ENCODE data around the gene SPRN. TPM values are rescaled to one million over a fixed set of nuclear protein-coding genes. Genes with fewer than 3 reads are reported as not detected.
"Not testable (repeated sequence)": the region's sequence is repeated elsewhere in the genome, so short reads cannot be mapped to it uniquely, and the experiment has no call there.

The SPRN gene
- total RNA-seq, 6 donors from 2014 or later: 0.20 TPM; not detected in 5

GRCh38 chr10:133390597-133391248 is 33.7 kb downstream of the SPRN start:
- no peak overlapping the region for H3K4me3 ChIP-seq

GRCh38 chr10:133388973-133389818 is 35.2 kb downstream of the SPRN start:
- Histone ChIP-seq H3K4me1 (peaks cover 0 to 7% (median 5%) of the 10 kb centered on the region in 4 donors), H3K36me3 (peaks cover 0 to 13% (median 4%) of the 10 kb centered on the region in 4 donors), H3K9me3 (no peaks in the 10 kb centered on the region), H3K27me3 (no peaks in the 10 kb centered on the region), H3K27ac (peak overlapping the region in 3 of 4 donors; percentile 35 to 67 (median 56)), H3K4me3 (peak overlapping the region in 3 of 4 donors; percentile 12 to 26 (median 25))
- WGBS, 2 donors: 80 to 94% methylated on average over 22 to 39 of the region's 39 CpGs
- ATAC-seq (ENCODE audit: low FRiP score in 2 of 2) (no peak), DNase-seq (peak in 1 of 2 donors; percentile 87)
- TF ChIP-seq EP300 (IDR thresholded peaks at IDR 0.05): no peak
- peak in 1 of 4 donors; percentile 9 for TF ChIP-seq POLR2A (IDR thresholded peaks at IDR 0.05)

More at GRCh38 chr10:133390597-133391248, 33.7 kb downstream of the SPRN start:
- Histone ChIP-seq H3K9me3 (no peaks in the 10 kb centered on the region), H3K27me3 (no peaks in the 10 kb centered on the region), H3K36me3 (peaks cover 0 to 7% (median 3%) of the 10 kb centered on the region in 4 donors), H3K27ac (peak overlapping the region in 2 of 4 donors; percentile 5 to 44), H3K4me1 (peaks cover 10 to 21% (median 13%) of the 10 kb centered on the region in 4 donors)
- ATAC-seq (ENCODE audit: low FRiP score in 2 of 2): no peak
- TF ChIP-seq POLR2A (IDR thresholded peaks at IDR 0.05) (no peak), POLR2AphosphoS5 (IDR thresholded peaks at IDR 0.05) (no peak), EP300 (IDR thresholded peaks at IDR 0.05) (no peak), CTCF (IDR thresholded peaks at IDR 0.05) (no peak)
- DNase-seq: no peak
- 87 to 90% methylated on average over 19 of the region's 19 CpGs for WGBS, 2 donors

DNA sequence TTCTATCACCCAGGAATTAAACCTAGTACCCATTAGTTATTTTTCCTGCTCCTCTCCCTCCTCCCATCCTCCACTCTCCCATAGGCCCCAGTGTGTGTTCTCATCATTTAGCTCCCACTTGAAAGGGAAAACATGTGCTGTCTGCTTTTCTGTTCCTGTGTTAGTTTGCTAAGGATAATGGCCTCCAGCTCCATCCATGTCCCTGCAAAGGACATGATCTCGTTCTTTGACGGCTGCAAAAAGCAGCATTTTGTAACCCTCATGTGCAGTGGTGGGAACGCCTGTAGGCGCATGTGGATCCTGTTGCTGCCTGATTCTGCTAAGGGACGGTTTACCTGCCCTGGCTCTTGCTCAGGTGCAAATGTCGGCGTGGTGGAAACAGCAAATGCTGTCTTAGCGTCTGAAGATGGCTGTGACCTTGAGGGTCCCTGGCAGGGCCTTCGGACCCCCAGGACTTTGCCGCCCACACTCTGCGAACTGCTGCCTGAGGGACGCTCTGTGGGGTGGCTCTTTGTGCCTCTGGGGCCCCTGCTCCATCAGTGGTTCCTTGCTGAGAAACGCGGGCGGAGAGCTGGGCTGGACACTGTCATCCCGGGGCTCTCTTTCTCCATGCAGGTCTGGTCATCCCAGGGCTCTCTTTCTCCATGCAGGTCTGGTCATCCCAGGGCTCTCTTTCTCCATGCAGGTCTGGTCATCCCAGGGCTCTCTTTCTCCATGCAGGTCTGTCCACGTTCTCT is 36.0 kb downstream of the SPRN start:
- H3K4me3 ChIP-seq: no peak overlapping the region
- peak overlapping the region in 1 of 4 donors; percentile 67 for H3K27ac ChIP-seq
- no peak for TF ChIP-seq POLR2AphosphoS5 (IDR thresholded peaks at IDR 0.05)
- TF ChIP-seq CTCF (IDR thresholded peaks at IDR 0.05): no peak
- no peak for TF ChIP-seq POLR2A (IDR thresholded peaks at IDR 0.05)
- TF ChIP-seq EP300 (IDR thresholded peaks at IDR 0.05): no peak
- no peak for DNase-seq
- no peaks in the 10 kb centered on the region for H3K9me3 ChIP-seq
- H3K4me1 ChIP-seq: peaks cover 0 to 3% (median 2%) of the 10 kb centered on the region in 4 donors
- H3K36me3 ChIP-seq: peaks cover 0 to 20% (median 6%) of the 10 kb centered on the region in 4 donors
- no peaks in the 10 kb centered on the region for H3K27me3 ChIP-seq
- WGBS, 2 donors: 87 to 89% methylated on average over 17 of the region's 17 CpGs
- no peak for ATAC-seq (ENCODE audit: low FRiP score in 2 of 2)

GRCh38 chr10:133386951-133387350 is 37.5 kb downstream of the SPRN start:
- H3K4me3 ChIP-seq; H3K4me1 ChIP-seq; H3K9me3 ChIP-seq; H3K27me3 ChIP-seq; H3K27ac ChIP-seq; ATAC-seq (ENCODE audit: low FRiP score in 2 of 2); DNase-seq: not testable (repeated sequence)
- WGBS, 2 donors: 95 to 96% methylated on average over 4 of the region's 4 CpGs
- H3K36me3 ChIP-seq: peaks cover 0 to 20% (median 6%) of the 10 kb centered on the region in 4 donors

DNA sequence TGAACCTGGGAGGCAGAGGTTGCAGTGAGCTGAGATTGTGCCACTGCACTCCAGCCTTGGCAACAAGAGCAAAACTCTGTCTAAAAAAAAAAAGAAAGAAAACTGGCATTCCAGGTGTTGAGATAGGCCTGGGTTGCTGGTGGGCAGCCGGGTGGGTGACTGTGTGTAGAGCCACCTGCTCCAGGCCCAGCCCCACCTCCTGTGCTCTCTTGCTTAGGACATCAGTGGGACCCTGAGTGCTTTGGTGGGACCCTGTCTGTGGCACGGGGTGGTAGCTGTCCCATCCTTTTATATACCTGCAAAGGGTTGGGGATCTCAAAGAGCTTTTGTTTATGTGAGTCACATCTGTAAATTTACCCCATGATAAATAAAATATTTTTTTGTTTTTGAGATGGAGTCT is 39.2 kb downstream of the SPRN start:
- Histone ChIP-seq H3K9me3 (no peaks in the 10 kb centered on the region), H3K36me3 (peaks cover 0 to 20% (median 3%) of the 10 kb centered on the region in 4 donors), H3K4me1 (peaks cover 0 to 1% (median under 1%) of the 10 kb centered on the region in 4 donors), H3K4me3 (no peak overlapping the region), H3K27ac (no peak overlapping the region), H3K27me3 (no peaks in the 10 kb centered on the region)
- WGBS, 2 donors: 85 to 94% methylated on average over 2 of the region's 2 CpGs
- no peak for TF ChIP-seq EP300 (IDR thresholded peaks at IDR 0.05)
- DNase-seq: no peak
- ATAC-seq (ENCODE audit: low FRiP score in 2 of 2): no peak

DNA sequence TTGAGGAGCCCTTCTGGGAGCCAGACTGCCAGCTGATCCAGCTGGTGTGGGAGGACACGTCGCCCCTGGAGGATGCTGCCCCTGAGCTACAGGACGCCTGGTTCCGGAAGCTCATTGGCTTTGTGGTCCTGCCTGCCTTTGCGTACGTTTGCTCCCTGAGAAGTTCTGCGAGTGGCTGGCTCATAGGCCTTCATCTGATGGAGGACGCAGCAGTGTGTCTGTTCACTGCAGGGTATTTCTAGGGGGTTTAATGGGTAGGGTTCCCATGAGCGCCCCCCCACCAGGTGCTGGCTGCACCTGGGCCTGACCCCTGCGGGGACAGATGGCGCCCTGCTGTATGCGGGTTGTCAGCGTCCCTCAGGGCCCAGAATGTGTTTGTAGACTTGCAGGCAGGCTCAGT is 40.4 kb downstream of the SPRN start:
- ATAC-seq (ENCODE audit: low FRiP score in 2 of 2): no peak
- Histone ChIP-seq H3K4me3 (no peak overlapping the region), H3K36me3 (peaks cover 0 to 14% (median 3%) of the 10 kb centered on the region in 4 donors), H3K27ac (no peak overlapping the region), H3K4me1 (peaks cover 5 to 13% (median 7%) of the 10 kb centered on the region in 4 donors), H3K9me3 (no peaks in the 10 kb centered on the region), H3K27me3 (no peaks in the 10 kb centered on the region)
- TF ChIP-seq POLR2A (IDR thresholded peaks at IDR 0.05): no peak
- TF ChIP-seq CTCF (IDR thresholded peaks at IDR 0.05): no peak
- no peak for TF ChIP-seq EP300 (IDR thresholded peaks at IDR 0.05)
- no peak for TF ChIP-seq POLR2AphosphoS5 (IDR thresholded peaks at IDR 0.05)
- DNase-seq: no peak
- 93 to 97% methylated on average over 6 to 13 of the region's 13 CpGs for whole genome bisulfite sequencing, 2 donors

Measured in upper lobe of left lung (tissue), 6 donors.